Measurements from ENCODE around the gene HIVEP3.

HIVEP3 gene

DNA sequence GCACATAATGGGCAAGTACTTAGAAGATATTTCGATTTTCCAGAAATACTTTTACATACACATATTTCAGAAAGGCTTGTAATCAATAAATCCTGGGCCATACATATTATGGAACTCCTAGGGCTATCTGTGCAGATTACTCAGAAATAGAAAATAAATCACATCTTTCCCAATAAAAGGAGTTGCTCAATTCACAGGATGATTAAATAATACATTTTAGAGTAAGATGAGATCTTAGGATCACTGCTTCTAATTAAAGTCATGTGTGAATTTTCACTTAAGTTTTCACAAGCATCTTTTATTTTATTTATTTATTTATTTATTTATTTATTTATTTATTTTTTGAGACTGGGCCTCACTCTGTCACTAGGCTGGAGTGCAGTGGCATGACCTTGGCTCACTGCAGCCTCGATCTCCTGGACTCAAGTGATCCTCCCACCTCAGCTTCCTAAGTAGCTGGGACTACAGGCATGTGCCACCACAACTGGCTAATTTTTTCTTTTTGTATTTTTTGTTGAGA is 144.2 kb downstream of the HIVEP3 start:
- DNase-seq (ENCODE audit: low spot score), result no peak
- Histone ChIP-seq H2AK5ac (ENCODE audit: low read depth, low read length) (no peak overlapping the region), H3K23ac (ENCODE audit: low read depth, low read length, poor library complexity) (no peak overlapping the region), H3K4me3 (ENCODE audit: low read length in 2 of 2) (no peak overlapping the region), H3K9ac (ENCODE audit: low read depth, low read length, poor library complexity) (no peak overlapping the region), H3K14ac (ENCODE audit: low read length) (no peak overlapping the region), H3K27ac (replicated peaks; ENCODE audit: low read length) (no peak overlapping the region), H2BK5ac (ENCODE audit: low read length) (no peak overlapping the region), H3K36me3 (replicated peaks in 1 of 2; ENCODE audit: control insufficient read depth in 2 of 2, insufficient read depth in 2 of 2, low read length in 2 of 2) (no peaks in the 10 kb centered on the region), H3K4me1 (ENCODE audit: control insufficient read depth in 2 of 2, insufficient read depth in 1 of 2, low read depth in 1 of 2, low read length in 2 of 2) (no peaks in the 10 kb centered on the region), H2AFZ (ENCODE audit: low read length) (no peak overlapping the region), H2BK15ac (ENCODE audit: low read length) (no peak overlapping the region), H3K9me3 (replicated peaks in 1 of 2; ENCODE audit: control insufficient read depth in 2 of 2, insufficient read depth in 1 of 2, low read depth in 1 of 2, low read length in 2 of 2) (no peaks in the 10 kb centered on the region), H4K91ac (ENCODE audit: low read depth, low read length, poor library complexity) (no peak overlapping the region), H3K18ac (ENCODE audit: low read length) (no peak overlapping the region), H2BK120ac (ENCODE audit: low read depth, low read length) (no peak overlapping the region), H3K27me3 (ENCODE audit: control insufficient read depth in 3 of 3, insufficient read depth in 3 of 3, low read depth in 1 of 3, low read length in 3 of 3) (peaks cover 0 to 5% (median 0%) of the 10 kb centered on the region in 3 experiments), H3K4me2 (ENCODE audit: insufficient read depth, low read length, poor library complexity, severe bottlenecking) (no peak overlapping the region), H3K79me1 (ENCODE audit: low read depth, low read length) (no peaks in the 10 kb centered on the region), H2BK12ac (ENCODE audit: low read length) (no peak overlapping the region), H4K8ac (ENCODE audit: low read depth, low read length) (no peak overlapping the region), H3K4ac (ENCODE audit: low read length) (no peak overlapping the region)
- WGBS, 2 donors (ENCODE audit: extremely low coverage in 2 of 2, insufficient read length in 2 of 2, insufficient replicate concordance in 1 of 2), result no CpG with 5 or more reads among the region's 2 CpGs

DNA sequence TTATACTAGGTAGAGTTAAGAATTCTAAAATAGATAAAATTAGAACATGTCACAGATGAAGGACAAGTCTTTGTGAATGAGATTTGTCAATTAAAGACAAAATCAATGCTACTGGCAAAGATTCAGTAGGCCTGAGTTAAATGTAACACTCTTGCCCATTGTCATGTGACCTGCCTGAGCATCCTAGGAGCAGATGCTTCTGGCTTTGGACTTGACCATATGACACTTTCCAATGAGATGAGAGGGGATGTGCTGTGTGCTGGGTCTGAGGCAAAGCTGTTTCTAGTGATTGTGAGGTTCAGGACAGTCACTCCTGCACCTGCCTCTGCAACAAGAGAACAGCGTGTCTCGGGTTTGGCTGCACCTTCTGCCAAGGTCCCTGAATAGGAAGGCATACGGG is 144.9 kb downstream of the HIVEP3 start:
- Histone ChIP-seq H3K4me2 (ENCODE audit: insufficient read depth, low read length, poor library complexity, severe bottlenecking) (no peak overlapping the region), H3K23ac (ENCODE audit: low read depth, low read length, poor library complexity) (no peak overlapping the region), H4K91ac (ENCODE audit: low read depth, low read length, poor library complexity) (no peak overlapping the region), H3K27ac (replicated peaks; ENCODE audit: low read length) (no peak overlapping the region), H3K79me1 (ENCODE audit: low read depth, low read length) (no peaks in the 10 kb centered on the region), H4K8ac (ENCODE audit: low read depth, low read length) (no peak overlapping the region), H2BK5ac (ENCODE audit: low read length) (no peak overlapping the region), H3K14ac (ENCODE audit: low read length) (no peak overlapping the region), H2AFZ (ENCODE audit: low read length) (no peak overlapping the region), H2BK120ac (ENCODE audit: low read depth, low read length) (no peak overlapping the region), H3K18ac (ENCODE audit: low read length) (no peak overlapping the region), H3K4ac (ENCODE audit: low read length) (no peak overlapping the region), H3K9ac (ENCODE audit: low read depth, low read length, poor library complexity) (no peak overlapping the region), H3K9me3 (replicated peaks in 1 of 2; ENCODE audit: control insufficient read depth in 2 of 2, insufficient read depth in 1 of 2, low read depth in 1 of 2, low read length in 2 of 2) (no peaks in the 10 kb centered on the region), H3K4me1 (ENCODE audit: control insufficient read depth in 2 of 2, insufficient read depth in 1 of 2, low read depth in 1 of 2, low read length in 2 of 2) (no peaks in the 10 kb centered on the region), H3K4me3 (ENCODE audit: low read length in 2 of 2) (no peak overlapping the region), H3K36me3 (replicated peaks in 1 of 2; ENCODE audit: control insufficient read depth in 2 of 2, insufficient read depth in 2 of 2, low read length in 2 of 2) (no peaks in the 10 kb centered on the region), H2BK12ac (ENCODE audit: low read length) (no peak overlapping the region), H2BK15ac (ENCODE audit: low read length) (no peak overlapping the region), H2AK5ac (ENCODE audit: low read depth, low read length) (no peak overlapping the region), H3K27me3 (ENCODE audit: control insufficient read depth in 3 of 3, insufficient read depth in 3 of 3, low read depth in 1 of 3, low read length in 3 of 3) (peaks cover 0 to 5% (median 0%) of the 10 kb centered on the region in 3 experiments)
- DNase-seq (ENCODE audit: low spot score), result no peak
- WGBS, 2 donors (ENCODE audit: extremely low coverage in 2 of 2, insufficient read length in 2 of 2, insufficient replicate concordance in 1 of 2), result no CpG with 5 or more reads among the region's 3 CpGs

DNA sequence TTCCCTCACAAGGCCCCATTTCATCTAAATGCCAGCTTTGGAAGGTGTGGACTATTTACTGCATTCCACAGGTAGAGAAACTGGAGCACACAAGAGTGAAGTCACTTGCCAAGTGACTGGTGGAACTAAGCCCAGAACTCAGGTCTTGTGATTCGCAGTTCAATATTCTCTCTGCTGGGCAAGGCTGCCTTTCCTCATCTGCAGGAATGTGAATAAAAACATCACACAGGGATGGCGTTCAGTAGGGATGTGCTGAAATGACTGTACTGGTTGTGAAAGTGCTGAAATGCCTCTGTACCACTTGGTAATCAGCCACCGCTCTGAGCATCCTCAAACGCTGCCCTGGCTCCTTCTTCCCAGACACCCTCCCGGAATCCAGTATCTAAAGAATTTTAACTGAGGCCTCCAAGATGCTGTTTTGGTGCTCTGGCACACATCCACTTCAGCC is 145.6 kb downstream of the HIVEP3 start:
- H3K4me1 ChIP-seq (ENCODE audit: control insufficient read depth in 2 of 2, insufficient read depth in 1 of 2, low read depth in 1 of 2, low read length in 2 of 2), result no peaks in the 10 kb centered on the region
- no peak overlapping the region for H2BK15ac ChIP-seq (ENCODE audit: low read length)
- no peak overlapping the region for H2AFZ ChIP-seq (ENCODE audit: low read length)
- WGBS, 2 donors (ENCODE audit: extremely low coverage in 2 of 2, insufficient read length in 2 of 2, insufficient replicate concordance in 1 of 2), result no CpG with 5 or more reads among the region's 5 CpGs
- no peaks in the 10 kb centered on the region for H3K36me3 ChIP-seq (replicated peaks in 1 of 2; ENCODE audit: control insufficient read depth in 2 of 2, insufficient read depth in 2 of 2, low read length in 2 of 2)
- H3K9ac ChIP-seq (ENCODE audit: low read depth, low read length, poor library complexity), result no peak overlapping the region
- no peak overlapping the region for H4K8ac ChIP-seq (ENCODE audit: low read depth, low read length)
- no peak overlapping the region for H2AK5ac ChIP-seq (ENCODE audit: low read depth, low read length)
- no peaks in the 10 kb centered on the region for H3K9me3 ChIP-seq (replicated peaks in 1 of 2; ENCODE audit: control insufficient read depth in 2 of 2, insufficient read depth in 1 of 2, low read depth in 1 of 2, low read length in 2 of 2)
- H4K91ac ChIP-seq (ENCODE audit: low read depth, low read length, poor library complexity), result no peak overlapping the region
- no peak overlapping the region for H3K23ac ChIP-seq (ENCODE audit: low read depth, low read length, poor library complexity)
- H2BK5ac ChIP-seq (ENCODE audit: low read length), result no peak overlapping the region
- H2BK12ac ChIP-seq (ENCODE audit: low read length), result no peak overlapping the region
- H3K14ac ChIP-seq (ENCODE audit: low read length), result no peak overlapping the region
- no peak overlapping the region for H3K4me3 ChIP-seq (ENCODE audit: low read length in 2 of 2)
- no peaks in the 10 kb centered on the region for H3K79me1 ChIP-seq (ENCODE audit: low read depth, low read length)
- H3K4me2 ChIP-seq (ENCODE audit: insufficient read depth, low read length, poor library complexity, severe bottlenecking), result no peak overlapping the region
- H3K18ac ChIP-seq (ENCODE audit: low read length), result no peak overlapping the region
- H3K27me3 ChIP-seq (ENCODE audit: control insufficient read depth in 3 of 3, insufficient read depth in 3 of 3, low read depth in 1 of 3, low read length in 3 of 3), result peaks cover 0 to 5% (median 0%) of the 10 kb centered on the region in 3 experiments
- no peak for DNase-seq (ENCODE audit: low spot score)
- H3K4ac ChIP-seq (ENCODE audit: low read length), result no peak overlapping the region
- no peak overlapping the region for H2BK120ac ChIP-seq (ENCODE audit: low read depth, low read length)
- no peak overlapping the region for H3K27ac ChIP-seq (replicated peaks; ENCODE audit: low read length)

DNA sequence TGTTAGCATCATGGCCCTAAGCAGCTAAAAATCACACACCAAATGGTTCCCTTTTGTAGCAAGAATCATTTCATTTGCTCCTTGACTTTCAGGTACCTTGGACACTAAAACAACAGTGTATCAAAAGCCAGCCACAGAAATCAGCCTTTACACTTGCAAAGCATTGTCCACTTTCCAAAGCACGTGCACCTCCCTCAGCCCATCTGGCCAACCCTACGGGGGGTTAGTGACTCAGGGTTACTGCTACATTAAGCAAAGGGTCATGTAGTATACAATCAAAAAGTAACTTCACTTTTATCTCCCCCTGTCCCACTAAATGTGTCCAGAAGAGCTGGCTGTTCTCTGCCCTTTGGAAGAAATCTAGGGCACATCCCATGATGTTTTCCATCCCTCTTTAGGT is 149.7 kb downstream of the HIVEP3 start:
- no CpG with 5 or more reads among the region's 2 CpGs for WGBS, 2 donors (ENCODE audit: extremely low coverage in 2 of 2, insufficient read length in 2 of 2, insufficient replicate concordance in 1 of 2)
- Histone ChIP-seq H3K79me1 (ENCODE audit: low read depth, low read length) (no peaks in the 10 kb centered on the region), H2BK120ac (ENCODE audit: low read depth, low read length) (no peak overlapping the region), H3K14ac (ENCODE audit: low read length) (no peak overlapping the region), H3K4me2 (ENCODE audit: insufficient read depth, low read length, poor library complexity, severe bottlenecking) (no peak overlapping the region), H3K18ac (ENCODE audit: low read length) (no peak overlapping the region), H2BK5ac (ENCODE audit: low read length) (no peak overlapping the region), H3K4me3 (ENCODE audit: low read length in 2 of 2) (no peak overlapping the region), H3K23ac (ENCODE audit: low read depth, low read length, poor library complexity) (no peak overlapping the region), H3K9ac (ENCODE audit: low read depth, low read length, poor library complexity) (no peak overlapping the region), H2AFZ (ENCODE audit: low read length) (no peak overlapping the region), H3K9me3 (replicated peaks in 1 of 2; ENCODE audit: control insufficient read depth in 2 of 2, insufficient read depth in 1 of 2, low read depth in 1 of 2, low read length in 2 of 2) (no peaks in the 10 kb centered on the region), H2AK5ac (ENCODE audit: low read depth, low read length) (no peak overlapping the region), H3K4me1 (ENCODE audit: control insufficient read depth in 2 of 2, insufficient read depth in 1 of 2, low read depth in 1 of 2, low read length in 2 of 2) (peaks cover 2 to 4% of the 10 kb centered on the region in 2 donors), H2BK12ac (ENCODE audit: low read length) (no peak overlapping the region), H2BK15ac (ENCODE audit: low read length) (no peak overlapping the region), H3K36me3 (replicated peaks in 1 of 2; ENCODE audit: control insufficient read depth in 2 of 2, insufficient read depth in 2 of 2, low read length in 2 of 2) (no peaks in the 10 kb centered on the region), H4K8ac (ENCODE audit: low read depth, low read length) (no peak overlapping the region), H3K27ac (replicated peaks; ENCODE audit: low read length) (no peak overlapping the region), H4K91ac (ENCODE audit: low read depth, low read length, poor library complexity) (no peak overlapping the region), H3K27me3 (ENCODE audit: control insufficient read depth in 3 of 3, insufficient read depth in 3 of 3, low read depth in 1 of 3, low read length in 3 of 3) (peaks cover 0 to 4% (median 0%) of the 10 kb centered on the region in 3 experiments), H3K4ac (ENCODE audit: low read length) (no peak overlapping the region)
- DNase-seq (ENCODE audit: low spot score), result no peak
